B cell (primary cell): ENCODE results near the gene CAMK4.

Source experiments
- EZH2 ChIP-seq: IDR thresholded peaks from 2 replicates; pipeline ENCODE4 v1.6.1; 2012; ENCODE audit warnings: borderline replicate concordance, low read depth, mild to moderate bottlenecking, moderate library complexity, low read length; ENCODE audit not compliant: insufficient read depth, poor library complexity, severe bottlenecking
- TF ChIP-seq, protein P1 (sequence below): fragments of 200-600 bp; IDR thresholded peaks from one replicate; pipeline ENCODE4 v1.8.0; 2022; ENCODE audit warnings: antibody characterized with exemption, mild to moderate bottlenecking

DNA sequence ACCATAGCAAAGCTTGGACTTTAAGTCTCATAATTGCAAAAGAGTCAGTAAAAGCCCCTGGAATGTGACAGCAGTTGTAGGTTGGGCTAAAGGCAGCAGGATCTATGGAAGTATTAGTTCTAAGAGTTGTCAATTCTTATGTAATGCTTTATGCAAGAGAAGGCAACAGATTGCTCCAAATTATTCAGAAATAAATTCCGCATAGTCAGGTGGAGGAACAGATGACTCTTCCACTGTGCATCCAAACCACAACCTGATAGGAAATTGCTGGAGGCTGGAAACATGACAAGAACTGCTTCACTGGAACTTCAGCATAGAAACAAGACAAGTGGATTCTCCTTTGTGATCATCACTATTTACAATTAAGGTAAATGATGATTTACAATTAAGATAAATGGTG, 187.1 kb downstream of the CAMK4 start:
- TF ChIP-seq EZH2 = no peak
- TF ChIP-seq, protein P1, sequence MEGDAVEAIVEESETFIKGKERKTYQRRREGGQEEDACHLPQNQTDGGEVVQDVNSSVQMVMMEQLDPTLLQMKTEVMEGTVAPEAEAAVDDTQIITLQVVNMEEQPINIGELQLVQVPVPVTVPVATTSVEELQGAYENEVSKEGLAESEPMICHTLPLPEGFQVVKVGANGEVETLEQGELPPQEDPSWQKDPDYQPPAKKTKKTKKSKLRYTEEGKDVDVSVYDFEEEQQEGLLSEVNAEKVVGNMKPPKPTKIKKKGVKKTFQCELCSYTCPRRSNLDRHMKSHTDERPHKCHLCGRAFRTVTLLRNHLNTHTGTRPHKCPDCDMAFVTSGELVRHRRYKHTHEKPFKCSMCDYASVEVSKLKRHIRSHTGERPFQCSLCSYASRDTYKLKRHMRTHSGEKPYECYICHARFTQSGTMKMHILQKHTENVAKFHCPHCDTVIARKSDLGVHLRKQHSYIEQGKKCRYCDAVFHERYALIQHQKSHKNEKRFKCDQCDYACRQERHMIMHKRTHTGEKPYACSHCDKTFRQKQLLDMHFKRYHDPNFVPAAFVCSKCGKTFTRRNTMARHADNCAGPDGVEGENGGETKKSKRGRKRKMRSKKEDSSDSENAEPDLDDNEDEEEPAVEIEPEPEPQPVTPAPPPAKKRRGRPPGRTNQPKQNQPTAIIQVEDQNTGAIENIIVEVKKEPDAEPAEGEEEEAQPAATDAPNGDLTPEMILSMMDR = no peak
